ENCODE measurements around the gene SIGLEC7. TPM values are rescaled to one million over a fixed set of nuclear protein-coding genes. Genes with fewer than 3 reads are reported as not detected.
"Not testable (repeated sequence)": the region's sequence is repeated elsewhere in the genome, so short reads cannot be mapped to it uniquely, and the experiment has no call there.

SIGLEC7 gene
- total and polyA plus RNA-seq, 10 donors, result 6.8 to 59.9 (median 26.5) TPM

- no peak for DNase-seq
- peaks cover 0 to 42% (median 0%) of the 10 kb centered on the region in 7 donors for H3K27me3 ChIP-seq (replicated peaks in 1 of 7)
- H3K4me1 ChIP-seq, result peaks cover 0 to 97% (median 24%) of the 10 kb centered on the region in 6 donors
- no peaks in the 10 kb centered on the region for H3K9me3 ChIP-seq
- H3K36me3 ChIP-seq, result no peaks in the 10 kb centered on the region
- peak overlapping the region in 7 of 8 donors; percentile 76 to 95 (median 86) for H3K27ac ChIP-seq
- peak overlapping the region in 4 of 8 donors; percentile 3 to 61 (median 20) for H3K4me3 ChIP-seq
- TF ChIP-seq POLR2AphosphoS5 (IDR thresholded peaks at IDR 0.05) (peak in 2 of 3 donors; percentile 5 to 48), CTCF (IDR thresholded peaks at IDR 0.05 in 8 of 11, conservative IDR thresholded peaks at IDR 0.05 in 3 of 11) (no peak)
- intact Hi-C loops (cut with DNase I; ENCODE audit: low total_unique reads), result no loop called here
- 28 to 38% (median 29%) methylated on average over 4 of the region's 4 CpGs for WGBS, 5 donors
Observed at GRCh38 chr19:51139299-51140014, 2.6 kb upstream of the SIGLEC7 start.

- Histone ChIP-seq H3K4me3 (peak overlapping the region in 4 of 8 donors; percentile 3 to 61 (median 20)), H3K9me3 (no peaks in the 10 kb centered on the region), H3K36me3 (no peaks in the 10 kb centered on the region), H3K27me3 (replicated peaks in 1 of 7) (peaks cover 0 to 47% (median 0%) of the 10 kb centered on the region in 7 donors), H3K27ac (peak overlapping the region in 7 of 8 donors; percentile 76 to 95 (median 86)), H3K4me1 (peaks cover 0 to 98% (median 24%) of the 10 kb centered on the region in 6 donors)
- DNase-seq, result no peak
- WGBS, 5 donors, result 65 to 78% (median 72%) methylated on average over 6 of the region's 6 CpGs
- TF ChIP-seq CTCF (IDR thresholded peaks at IDR 0.05 in 8 of 11, conservative IDR thresholded peaks at IDR 0.05 in 3 of 11) (no peak), POLR2AphosphoS5 (IDR thresholded peaks at IDR 0.05) (peak in 2 of 3 donors; percentile 56 to 85), POLR2A (IDR thresholded peaks at IDR 0.05) (peak in 1 of 3 donors; percentile 19)
- intact Hi-C loops (cut with DNase I; ENCODE audit: low total_unique reads), result no loop called here
Observed at GRCh38 chr19:51140441-51140840, 1.7 kb upstream of the SIGLEC7 start.

- H3K27me3 ChIP-seq (replicated peaks in 1 of 7), result peaks cover 0 to 47% (median 0%) of the 10 kb centered on the region in 7 donors
- peak overlapping the region in 6 of 8 donors; percentile 54 to 95 (median 84) for H3K27ac ChIP-seq
- peak overlapping the region in 1 of 8 donors; percentile 53 for H3K4me3 ChIP-seq
- no peaks in the 10 kb centered on the region for H3K36me3 ChIP-seq
- WGBS, 5 donors, result 84 to 97% (median 88%) methylated on average over 5 to 6 of the region's 6 CpGs
- DNase-seq, result no peak
- peaks cover 0 to 97% (median 21%) of the 10 kb centered on the region in 6 donors for H3K4me1 ChIP-seq
- intact Hi-C loops (cut with DNase I; ENCODE audit: low total_unique reads), result no loop called here
- H3K9me3 ChIP-seq, result no peaks in the 10 kb centered on the region
- TF ChIP-seq CTCF (IDR thresholded peaks at IDR 0.05 in 8 of 11, conservative IDR thresholded peaks at IDR 0.05 in 3 of 11) (no peak), POLR2AphosphoS5 (IDR thresholded peaks at IDR 0.05) (no peak), POLR2A (IDR thresholded peaks at IDR 0.05) (no peak)
Observed at GRCh38 chr19:51141181-51141580, 920 bp upstream of the SIGLEC7 start.

GRCh38 chr19:51142809-51143475, 841 bp downstream of the SIGLEC7 start:
- Histone ChIP-seq H3K4me1 (peaks cover 0 to 95% (median 15%) of the 10 kb centered on the region in 6 donors), H3K4me3 (peak overlapping the region in 4 of 8 donors; percentile 13 to 53 (median 18)), H3K27ac (peak overlapping the region in 6 of 8 donors; percentile 54 to 95 (median 84)), H3K27me3 (replicated peaks in 1 of 7) (peaks cover 0 to 36% (median 0%) of the 10 kb centered on the region in 7 donors)
- intact Hi-C loops (cut with DNase I; ENCODE audit: low total_unique reads); H3K9me3 ChIP-seq; H3K36me3 ChIP-seq: not testable (repeated sequence)
- DNase-seq, result peak; percentile 76
- WGBS, 5 donors, result 74 to 85% (median 76%) methylated on average over 6 to 15 of the region's 15 CpGs

Measured in spleen (tissue), 11 donors.